Gastrocnemius medialis (tissue), 4 donors: ENCODE results near the gene ZNF653.

ENCODE experiments used
- CTCF ChIP-seq, 5 experiments: fragments of 450-650 bp in 3 of 5; fragments of 200-600 bp in 2 of 5; sonication (generic) in 2 of 5; IDR thresholded peaks in 4 of 5; conservative IDR thresholded peaks in 1 of 5; 1 replicate in 4 of 5; 2 replicates in 1 of 5; pipeline ENCODE4 v1.5.1; 2016 to 2019; ENCODE audit warnings: antibody characterized with exemption in 5 of 5, mild to moderate bottlenecking in 3 of 5, moderate library complexity in 3 of 5
- POLR2A ChIP-seq, 2 donors: fragments of 450-650 bp; IDR thresholded peaks; one replicate each; pipeline ENCODE4 v1.6.1; 2017; ENCODE audit warnings: antibody characterized with exemption in 2 of 2, mild to moderate bottlenecking in 2 of 2, moderate library complexity in 2 of 2

GRCh38 chr19:11489378-11489777 is 16.3 kb downstream of the ZNF653 start:
- TF ChIP-seq POLR2A (IDR thresholded peaks at IDR 0.05) (no peak), CTCF (IDR thresholded peaks at IDR 0.05 in 4 of 5, conservative IDR thresholded peaks at IDR 0.05 in 1 of 5) (no peak)
